Lung (tissue), 12 donors: Measurements from ENCODE around the gene MBD2. TPM values are rescaled to one million over a fixed set of nuclear protein-coding genes. Genes with fewer than 3 reads are reported as not detected.

ENCODE experiments used
- ATAC-seq: fragments of 200-7000 bp; cut with Tn5 transposase; one replicate; pipeline ENCODE4 v1.9.1; 2020; ENCODE audit warnings: moderate number of reproducible peaks; ENCODE audit not compliant: insufficient read depth, low FRiP score
- DNase-seq, 3 donors: peaks; one replicate each; pipeline ENCODE4 v3.0.0-alpha.2; 2013 to 2017
- H3K27ac ChIP-seq, 2 donors: one replicate each; pipeline ENCODE4 v1.5.1; 2013; ENCODE audit warnings: mild to moderate bottlenecking in 2 of 2, moderate library complexity in 2 of 2, control low read depth in 1 of 2, inconsistent platforms in 1 of 2, low read depth in 1 of 2, low read length in 1 of 2
- H3K27me3 ChIP-seq, 3 donors: one replicate each; pipeline ENCODE4 v1.5.1; 2013; ENCODE audit warnings: low read length in 2 of 3; ENCODE audit not compliant: control insufficient read depth in 3 of 3, insufficient read depth in 3 of 3
- H3K36me3 ChIP-seq, 4 donors: one replicate each; pipeline ENCODE4 v1.5.1; 2013; ENCODE audit warnings: low read length in 4 of 4, mild to moderate bottlenecking in 1 of 4, moderate library complexity in 1 of 4; ENCODE audit not compliant: control insufficient read depth in 4 of 4, insufficient read depth in 4 of 4
- H3K4me1 ChIP-seq, 5 donors: one replicate each; pipeline ENCODE4 v1.5.1; 2013; ENCODE audit warnings: low read length in 5 of 5, mild to moderate bottlenecking in 2 of 5, moderate library complexity in 1 of 5; ENCODE audit not compliant: control insufficient read depth in 5 of 5, insufficient read depth in 5 of 5
- H3K4me3 ChIP-seq: one replicate; pipeline ENCODE4 v1.5.1; 2013; ENCODE audit warnings: mild to moderate bottlenecking, control low read depth, moderate library complexity
- H3K9ac ChIP-seq, 2 donors: one replicate each; pipeline ENCODE4 v1.5.1; 2013; ENCODE audit warnings: low read length in 2 of 2, control low read depth in 1 of 2; ENCODE audit not compliant: insufficient read depth in 1 of 2
- H3K9me3 ChIP-seq, 4 donors: one replicate each; pipeline ENCODE4 v1.5.1; 2013; ENCODE audit warnings: low read length in 3 of 4, mild to moderate bottlenecking in 1 of 4, moderate library complexity in 1 of 4; ENCODE audit not compliant: control insufficient read depth in 4 of 4, insufficient read depth in 3 of 4
- WGBS, 2 donors: extraction: QIAGEN DNeasy Blood & Tissue Kit; methylation state at CpG; one replicate each; pipeline ENCODE4 v1.1.7; 2013; 5-methylcytosine and 5-hydroxymethylcytosine counted together
- polyA plus RNA-seq, 2 donors: library from polyadenylated mRNA; stranded (reverse); fragments of 200-250 nt; gene quantifications; one replicate each; pipeline ENCODE4 v1.2.1, GENCODE V29; 2013
- total RNA-seq, 2 donors: library from RNA; depleted of rRNA in 1 of 2; stranded (reverse); fragments of >200 nt in 1 of 2; gene quantifications; one replicate each; pipeline ENCODE4 v1.2.1, GENCODE V29; 2014 to 2021
- TF ChIP-seq, protein P1 (sequence below): IDR thresholded peaks from 2 replicates; pipeline ENCODE4 v1.5.1; 2012; ENCODE audit warnings: mild to moderate bottlenecking; ENCODE audit errors: control extremely low read depth, extremely low read depth
- donor health status: control.
- donor health status: control.
- donor health status: Bipolar disorder and iron deficiency.
- donor health status: healthy.
- donor health status: DM: yes; HTN: yes; CAD: no.

MBD2 gene
- total and polyA plus RNA-seq, 4 donors, result 29.5 to 91.0 (median 36.1) TPM

DNA sequence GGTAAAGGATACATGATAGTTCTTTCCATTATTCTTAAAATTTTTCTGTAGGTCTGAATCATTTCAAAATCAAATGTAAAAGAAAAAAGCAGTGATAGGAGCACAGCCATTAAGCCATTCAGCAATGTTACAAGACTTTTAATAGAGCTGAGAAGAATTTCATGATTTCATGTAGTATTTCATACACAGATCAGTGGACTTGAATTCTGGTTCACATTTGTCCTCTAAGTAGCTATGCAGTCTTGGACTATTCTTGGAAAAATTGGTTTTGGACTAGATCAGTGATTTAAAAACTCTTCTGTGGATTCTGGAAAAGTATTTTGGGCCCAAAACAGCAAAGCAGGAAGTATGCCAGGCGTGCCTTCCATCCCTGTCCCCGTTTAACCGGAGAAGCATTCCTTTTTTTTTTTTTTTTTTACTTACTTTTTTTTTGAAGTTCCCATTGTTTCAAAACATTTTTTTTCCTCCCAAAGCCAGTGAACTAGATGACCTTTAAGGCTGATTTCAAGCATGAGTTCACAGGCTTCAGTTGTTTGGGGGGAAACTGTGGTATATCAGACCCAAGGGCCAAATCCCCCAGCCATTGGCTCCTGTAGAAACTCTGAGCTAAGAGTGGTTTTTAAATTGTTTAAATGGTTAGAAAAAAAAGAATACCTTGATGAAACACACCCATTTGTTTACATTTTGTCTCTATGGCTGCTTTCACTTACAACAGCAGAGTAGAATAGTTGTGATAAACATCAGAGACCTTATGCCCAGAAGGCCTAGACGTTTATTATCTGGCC is 27.3 kb upstream of the MBD2 start:
- H3K9me3 ChIP-seq, result no peaks in the 10 kb centered on the region
- H3K27ac ChIP-seq, result no peak overlapping the region
- DNase-seq (no peak), ATAC-seq (no peak)
- no peak overlapping the region for H3K4me3 ChIP-seq
- TF ChIP-seq, protein P1, sequence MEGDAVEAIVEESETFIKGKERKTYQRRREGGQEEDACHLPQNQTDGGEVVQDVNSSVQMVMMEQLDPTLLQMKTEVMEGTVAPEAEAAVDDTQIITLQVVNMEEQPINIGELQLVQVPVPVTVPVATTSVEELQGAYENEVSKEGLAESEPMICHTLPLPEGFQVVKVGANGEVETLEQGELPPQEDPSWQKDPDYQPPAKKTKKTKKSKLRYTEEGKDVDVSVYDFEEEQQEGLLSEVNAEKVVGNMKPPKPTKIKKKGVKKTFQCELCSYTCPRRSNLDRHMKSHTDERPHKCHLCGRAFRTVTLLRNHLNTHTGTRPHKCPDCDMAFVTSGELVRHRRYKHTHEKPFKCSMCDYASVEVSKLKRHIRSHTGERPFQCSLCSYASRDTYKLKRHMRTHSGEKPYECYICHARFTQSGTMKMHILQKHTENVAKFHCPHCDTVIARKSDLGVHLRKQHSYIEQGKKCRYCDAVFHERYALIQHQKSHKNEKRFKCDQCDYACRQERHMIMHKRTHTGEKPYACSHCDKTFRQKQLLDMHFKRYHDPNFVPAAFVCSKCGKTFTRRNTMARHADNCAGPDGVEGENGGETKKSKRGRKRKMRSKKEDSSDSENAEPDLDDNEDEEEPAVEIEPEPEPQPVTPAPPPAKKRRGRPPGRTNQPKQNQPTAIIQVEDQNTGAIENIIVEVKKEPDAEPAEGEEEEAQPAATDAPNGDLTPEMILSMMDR, result no peak
- H3K27me3 ChIP-seq, result no peaks in the 10 kb centered on the region
- WGBS, 2 donors, result 27 to 48% methylated on average over 4 of the region's 4 CpGs
- H3K9ac ChIP-seq, result no peak overlapping the region
- no peaks in the 10 kb centered on the region for H3K36me3 ChIP-seq
- H3K4me1 ChIP-seq, result peaks cover 0 to 6% (median 3%) of the 10 kb centered on the region in 5 donors

DNA sequence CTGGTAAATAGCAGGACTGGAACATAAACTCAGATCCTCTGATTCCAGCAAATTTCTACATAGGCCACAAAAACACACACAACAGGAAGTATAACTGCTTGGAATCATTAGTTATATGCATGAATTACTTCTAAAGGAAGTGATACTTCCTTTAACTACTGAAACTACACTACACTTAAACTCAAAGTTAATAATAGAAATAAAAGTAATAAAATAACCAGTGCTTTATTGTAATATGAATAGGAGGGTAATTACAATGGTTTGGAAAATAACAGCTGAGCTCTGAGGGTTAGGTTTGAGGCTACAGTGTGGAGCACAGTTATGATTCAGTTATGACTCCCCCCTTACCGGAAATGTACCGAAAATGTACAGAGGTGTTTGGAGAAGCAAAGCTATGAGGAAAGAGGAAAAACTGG is 26.4 kb upstream of the MBD2 start:
- TF ChIP-seq, protein P1, result no peak
- no peak for DNase-seq
- Histone ChIP-seq H3K9ac (no peak overlapping the region), H3K4me3 (no peak overlapping the region), H3K27me3 (no peaks in the 10 kb centered on the region), H3K4me1 (peaks cover 0 to 7% (median 3%) of the 10 kb centered on the region in 5 donors), H3K9me3 (no peaks in the 10 kb centered on the region), H3K36me3 (no peaks in the 10 kb centered on the region), H3K27ac (no peak overlapping the region)
- no peak for ATAC-seq
- WGBS, 2 donors, result 29 to 54% methylated on average over 2 of the region's 2 CpGs

DNA sequence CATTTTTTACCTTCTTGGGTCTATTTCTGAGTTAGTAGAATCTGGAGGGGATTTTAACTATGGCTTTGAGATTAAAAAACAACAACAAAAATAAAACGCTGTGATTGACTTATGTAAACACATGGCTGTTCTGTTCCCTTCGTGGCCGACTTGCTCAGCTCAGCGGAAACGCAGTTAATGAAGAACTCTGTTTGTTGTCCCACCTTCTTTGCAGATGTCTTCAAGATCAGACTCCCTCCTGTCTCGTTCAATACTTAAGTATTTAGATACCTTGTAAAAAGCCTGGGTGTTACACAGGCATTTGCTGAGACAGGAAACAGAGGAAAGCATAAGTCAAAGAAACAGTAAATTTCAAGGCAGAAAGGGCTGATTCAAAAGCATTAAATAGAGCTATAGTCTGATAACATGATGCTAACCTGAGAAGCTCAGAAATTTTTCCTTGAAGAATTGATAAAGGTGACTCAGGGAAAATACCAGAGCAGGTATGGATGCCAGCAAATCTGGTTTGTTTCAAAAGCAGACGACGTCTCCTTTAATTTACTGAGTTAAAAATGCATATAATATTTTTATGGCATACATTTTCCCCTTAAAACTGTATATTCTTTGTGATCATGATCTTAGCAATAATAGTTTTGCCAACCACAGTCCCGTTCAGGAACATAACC is 23.2 kb upstream of the MBD2 start:
- DNase-seq, result no peak
- no peak overlapping the region for H3K9ac ChIP-seq
- whole genome bisulfite sequencing, 2 donors, result 66 to 72% methylated on average over 9 of the region's 9 CpGs

More for the DNA sequence above, 23.2 kb upstream of the MBD2 start:
- H3K27ac ChIP-seq, result no peak overlapping the region
- no peaks in the 10 kb centered on the region for H3K9me3 ChIP-seq
- no peak overlapping the region for H3K4me3 ChIP-seq
- no peaks in the 10 kb centered on the region for H3K36me3 ChIP-seq
- no peak for ATAC-seq
- H3K27me3 ChIP-seq, result no peaks in the 10 kb centered on the region
- TF ChIP-seq, protein P1, result no peak
- peaks cover 0 to 6% (median 3%) of the 10 kb centered on the region in 5 donors for H3K4me1 ChIP-seq
